ENCODE data around the gene LEPROT.

Gene LEPROT

GRCh38 chr1:65395887-65396612 lies 24.4 kb upstream of the LEPROT start:
- H3K36me3 Mint-ChIP-seq (ENCODE audit: low read depth), result no peaks in the 10 kb centered on the region
- no peaks in the 10 kb centered on the region for H3K9me3 Mint-ChIP-seq
- TF ChIP-seq CTCF (IDR thresholded peaks at IDR 0.05), result no peak
- no peak overlapping the region for H3K4me3 Mint-ChIP-seq
- H3K27ac Mint-ChIP-seq, result no peak overlapping the region
- peaks cover 6% of the 10 kb centered on the region for H3K4me1 Mint-ChIP-seq
- DNase-seq, result no peak
- peaks cover 3% of the 10 kb centered on the region for H3K27me3 Mint-ChIP-seq (ENCODE audit: low read depth, poor library complexity)

- Mint-ChIP-seq H3K27me3 (ENCODE audit: low read depth, poor library complexity) (peaks cover 9% of the 10 kb centered on the region), H3K4me1 (peaks cover 6% of the 10 kb centered on the region), H3K9me3 (no peaks in the 10 kb centered on the region), H3K27ac (no peak overlapping the region), H3K4me3 (no peak overlapping the region), H3K36me3 (ENCODE audit: low read depth) (no peaks in the 10 kb centered on the region)
- DNase-seq, result no peak
- TF ChIP-seq CTCF (IDR thresholded peaks at IDR 0.05), result no peak
Measured at GRCh38 chr1:65398083-65398482, 22.4 kb upstream of the LEPROT start.

- Mint-ChIP-seq H3K4me1 (peaks cover 6% of the 10 kb centered on the region), H3K27me3 (ENCODE audit: low read depth, poor library complexity) (peaks cover 14% of the 10 kb centered on the region), H3K4me3 (no peak overlapping the region), H3K9me3 (no peaks in the 10 kb centered on the region), H3K27ac (no peak overlapping the region), H3K36me3 (ENCODE audit: low read depth) (no peaks in the 10 kb centered on the region)
- TF ChIP-seq CTCF (IDR thresholded peaks at IDR 0.05), result no peak
- DNase-seq, result no peak
Measured at GRCh38 chr1:65399003-65399402, 21.5 kb upstream of the LEPROT start.

GRCh38 chr1:65401612-65402011 lies 18.9 kb upstream of the LEPROT start:
- no peak for TF ChIP-seq CTCF (IDR thresholded peaks at IDR 0.05)
- DNase-seq, result no peak
- peaks cover 6% of the 10 kb centered on the region for H3K4me1 Mint-ChIP-seq
- no peak overlapping the region for H3K4me3 Mint-ChIP-seq
- no peak overlapping the region for H3K27ac Mint-ChIP-seq
- H3K27me3 Mint-ChIP-seq (ENCODE audit: low read depth, poor library complexity), result peaks cover 21% of the 10 kb centered on the region
- H3K36me3 Mint-ChIP-seq (ENCODE audit: low read depth), result no peaks in the 10 kb centered on the region
- H3K9me3 Mint-ChIP-seq, result no peaks in the 10 kb centered on the region

- Mint-ChIP-seq H3K36me3 (ENCODE audit: low read depth) (no peaks in the 10 kb centered on the region), H3K9me3 (no peaks in the 10 kb centered on the region), H3K27me3 (ENCODE audit: low read depth, poor library complexity) (peaks cover 25% of the 10 kb centered on the region), H3K4me1 (no peaks in the 10 kb centered on the region), H3K4me3 (no peak overlapping the region), H3K27ac (no peak overlapping the region)
- TF ChIP-seq CTCF (IDR thresholded peaks at IDR 0.05), result no peak
- DNase-seq, result no peak
Measured at GRCh38 chr1:65404941-65405340, 15.5 kb upstream of the LEPROT start.

- Mint-ChIP-seq H3K4me3 (no peak overlapping the region), H3K4me1 (no peaks in the 10 kb centered on the region), H3K36me3 (ENCODE audit: low read depth) (no peaks in the 10 kb centered on the region), H3K27me3 (ENCODE audit: low read depth, poor library complexity) (peaks cover 21% of the 10 kb centered on the region), H3K9me3 (no peaks in the 10 kb centered on the region), H3K27ac (no peak overlapping the region)
- DNase-seq, result no peak
- no peak for TF ChIP-seq CTCF (IDR thresholded peaks at IDR 0.05)
Measured at GRCh38 chr1:65407877-65408276, 12.6 kb upstream of the LEPROT start.

Measured in nephron progenitor cell (in vitro differentiated cells).